ENCODE results near the gene ALAS2.
A peak's percentile ranks its signal among the peaks of the same experiment; 100 is the strongest.
"Not testable (repeated sequence)": the region's sequence is repeated elsewhere in the genome, so short reads cannot be mapped to it uniquely, and the experiment has no call there.

ALAS2 gene

GRCh38 chrX:55030271-55031205 lies at the start of gene ALAS2:
ALAS2 (minus strand) TSS chrX:55030977; CDS start chrX:55026000, 4,977 bp downstream.
- DNase-seq: no peak

DNA sequence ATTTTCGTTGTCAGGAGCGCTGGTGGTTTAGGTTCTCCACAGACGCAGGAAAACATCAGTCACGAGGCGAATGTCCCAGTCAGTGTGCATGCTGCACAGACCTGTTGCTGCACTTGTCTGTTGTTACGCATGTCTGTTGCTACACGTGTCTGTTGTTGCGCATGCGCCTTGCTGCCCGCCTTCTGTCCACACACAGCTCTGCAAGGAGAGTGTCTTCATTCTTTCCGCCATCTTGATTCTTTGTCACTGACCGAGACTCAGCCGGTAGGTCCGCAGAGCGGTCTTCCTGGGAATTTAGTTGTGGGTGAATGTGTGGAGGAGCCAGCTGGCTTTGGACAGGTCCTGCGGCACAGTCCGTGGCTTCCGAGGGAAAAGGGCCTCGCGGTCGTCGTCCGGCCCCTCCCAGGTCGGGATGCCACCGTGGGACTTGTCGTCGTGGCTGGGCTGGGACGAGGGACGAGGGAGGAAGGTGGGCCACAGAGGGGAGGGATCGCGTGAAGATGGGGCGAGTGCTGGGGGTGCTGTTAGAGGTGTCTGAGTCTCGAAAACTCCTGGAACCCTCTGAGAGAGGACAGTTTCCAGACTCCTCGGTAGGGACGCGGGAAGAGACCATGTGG lies 44.2 kb upstream of the ALAS2 start, which contains the start of gene PAGE2B:
TSS of gene PAGE2B (plus strand) at position 180 of the 617 bp plus-strand sequence. CDS start 1,012 bp downstream, outside the sequence.
- DNase-seq: no peak

- no peak for DNase-seq
Measured at GRCh38 chrX:55072286-55072685, 41.5 kb upstream of the ALAS2 start.

- not testable (repeated sequence) for DNase-seq
Measured at GRCh38 chrX:55067180-55067579, 36.4 kb upstream of the ALAS2 start.

GRCh38 chrX:55057675-55058249 lies 27.0 kb upstream of the ALAS2 start:
- peak in 4 of 6 experiments; percentile 2 to 38 (median 15) for DNase-seq

DNA sequence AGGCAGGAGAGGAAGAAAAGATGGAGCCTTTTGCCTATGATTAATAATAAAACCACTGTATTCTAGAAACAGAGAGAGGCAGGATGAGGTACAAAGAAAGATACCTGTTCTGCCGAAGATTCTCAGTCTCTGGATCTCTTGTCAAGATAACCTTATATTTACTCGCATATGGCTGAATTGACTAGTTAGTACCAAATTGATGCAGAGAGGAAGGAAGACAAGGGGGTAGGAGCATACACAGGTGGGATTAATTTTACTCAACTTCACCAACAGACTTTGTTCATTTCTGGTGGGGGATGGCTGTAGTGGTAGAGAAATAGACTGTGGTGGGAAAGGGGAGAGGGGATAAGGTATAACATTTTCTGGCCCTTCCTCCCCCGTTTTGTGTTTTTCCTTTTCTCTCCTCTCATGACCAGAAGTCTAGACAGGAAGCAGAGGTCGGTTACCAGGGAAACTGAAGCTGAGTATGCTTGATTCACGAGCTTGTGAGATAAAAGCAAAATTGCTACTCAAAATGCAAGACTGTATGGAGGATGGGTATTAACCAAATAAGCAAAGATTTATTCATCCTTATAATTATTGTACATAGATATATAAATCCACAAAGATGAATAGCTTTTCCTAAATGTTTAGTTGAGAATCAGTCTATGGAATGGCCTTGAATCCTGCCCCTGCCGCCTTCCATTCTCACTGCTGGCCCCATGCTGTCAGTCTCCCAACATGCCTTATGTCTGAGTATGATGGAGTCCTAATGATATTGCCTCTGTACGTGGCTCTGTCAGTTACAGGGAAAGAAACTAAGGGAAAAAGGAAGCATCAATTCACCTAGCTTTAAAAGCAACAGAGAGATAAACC lies 26.3 kb upstream of the ALAS2 start:
- peak in 5 of 6 experiments; percentile 26 to 61 (median 35) for DNase-seq

GRCh38 chrX:55050599-55050998 lies 19.8 kb upstream of the ALAS2 start:
- not testable (repeated sequence) for DNase-seq

DNA sequence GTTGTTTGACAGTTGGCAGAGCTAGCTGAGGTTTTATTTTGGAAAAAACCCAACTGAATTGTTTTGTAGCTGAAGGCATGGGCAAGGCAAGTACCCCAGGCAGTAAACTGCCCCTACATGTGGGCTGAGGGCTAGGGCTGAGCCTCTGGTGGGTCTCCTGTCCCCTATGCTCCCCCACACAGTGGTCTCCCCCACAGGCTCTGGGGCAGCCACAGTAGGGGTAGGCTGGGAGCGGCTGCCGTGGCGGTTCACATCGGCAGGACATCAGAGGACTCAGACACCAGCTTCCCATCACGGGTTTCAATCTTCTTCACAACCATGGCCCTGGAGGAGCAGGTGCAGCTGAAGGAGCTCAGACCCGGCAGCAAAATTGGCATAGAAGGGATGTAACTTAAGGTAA lies 10.7 kb upstream of the ALAS2 start:
- no peak for DNase-seq

DNA sequence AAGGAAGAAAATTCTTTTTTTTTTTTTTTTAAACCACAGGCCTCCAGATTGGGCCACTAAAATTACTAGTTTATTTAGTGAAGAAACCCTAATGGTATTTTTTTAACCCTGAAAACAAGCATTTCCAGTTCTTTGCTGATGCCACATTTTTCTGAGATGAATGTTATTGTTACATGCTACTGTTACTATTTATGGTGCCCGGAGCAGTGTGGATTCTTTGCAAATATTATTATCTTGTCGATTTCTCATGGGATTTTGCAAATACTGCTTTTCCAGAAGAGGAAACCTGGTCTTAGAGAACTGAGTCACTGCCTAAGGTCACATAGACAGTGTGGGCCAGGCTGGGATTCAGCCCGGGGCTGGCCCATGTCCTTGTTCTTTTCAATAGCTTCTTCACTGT lies 8.7 kb upstream of the ALAS2 start:
- no peak for DNase-seq

GRCh38 chrX:55033429-55033828 lies 2.7 kb upstream of the ALAS2 start:
- DNase-seq: no peak

- DNase-seq: no peak
Measured at GRCh38 chrX:55029291-55029690, 1.5 kb downstream of the ALAS2 start.

DNA sequence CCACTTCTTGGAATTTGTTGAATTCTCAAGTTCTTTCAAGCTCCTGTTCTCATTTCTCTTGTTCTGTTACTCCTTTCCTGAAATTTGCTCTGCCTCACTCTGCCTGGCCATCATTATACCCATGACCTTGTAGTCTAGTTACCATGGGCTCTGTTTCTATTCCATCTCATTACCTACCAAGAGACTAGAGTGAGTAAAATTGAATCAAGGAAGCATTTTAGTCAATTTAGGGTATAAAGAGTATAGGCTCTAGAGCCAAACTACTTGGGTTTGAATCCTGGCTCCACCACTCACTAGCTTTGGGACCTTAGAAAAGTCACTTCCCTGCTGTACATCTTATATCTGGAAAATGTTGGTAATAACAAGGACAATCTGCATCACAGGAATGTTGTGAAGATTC lies 2.2 kb downstream of the ALAS2 start:
- no peak for DNase-seq

DNA sequence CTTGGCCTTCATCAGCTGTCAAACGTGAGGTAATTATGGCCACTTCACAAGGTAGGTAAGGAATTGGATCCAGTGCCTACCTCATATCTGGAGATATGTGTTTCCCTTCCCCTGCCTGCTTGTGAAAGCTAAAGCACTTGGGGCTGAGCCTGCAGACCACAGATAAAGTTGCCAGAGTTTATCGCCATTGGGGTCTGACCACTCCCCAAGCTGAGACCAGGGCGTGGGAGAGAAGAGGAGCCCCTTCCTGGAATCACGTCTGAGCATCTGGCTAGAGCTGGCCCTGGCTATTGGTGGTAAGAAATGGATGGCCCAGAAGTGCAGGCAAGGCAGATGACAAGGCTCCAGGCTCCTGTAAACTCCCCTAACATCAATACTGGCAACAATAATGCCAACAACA lies 2.7 kb downstream of the ALAS2 start:
- DNase-seq: no peak

DNA sequence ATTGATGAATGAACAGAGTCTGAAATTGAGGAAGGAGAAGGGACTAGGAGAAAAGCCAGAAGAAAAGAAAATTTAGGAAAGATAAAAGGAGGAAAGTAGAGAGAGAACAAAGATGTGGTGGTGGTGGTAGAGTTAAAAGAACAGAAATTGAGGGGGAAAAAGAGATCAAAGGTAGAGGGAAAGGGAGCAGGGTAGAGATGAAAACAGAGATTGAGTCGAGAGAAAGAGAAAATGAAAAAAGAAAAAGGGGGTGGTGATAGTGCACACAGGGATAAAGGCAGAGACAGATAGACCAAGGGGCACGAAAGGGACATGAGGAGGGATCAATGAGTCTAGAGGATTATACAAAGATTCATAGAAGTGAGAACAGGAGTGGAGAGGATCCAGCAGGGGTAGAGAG lies 3.9 kb downstream of the ALAS2 start:
- DNase-seq: no peak

DNA sequence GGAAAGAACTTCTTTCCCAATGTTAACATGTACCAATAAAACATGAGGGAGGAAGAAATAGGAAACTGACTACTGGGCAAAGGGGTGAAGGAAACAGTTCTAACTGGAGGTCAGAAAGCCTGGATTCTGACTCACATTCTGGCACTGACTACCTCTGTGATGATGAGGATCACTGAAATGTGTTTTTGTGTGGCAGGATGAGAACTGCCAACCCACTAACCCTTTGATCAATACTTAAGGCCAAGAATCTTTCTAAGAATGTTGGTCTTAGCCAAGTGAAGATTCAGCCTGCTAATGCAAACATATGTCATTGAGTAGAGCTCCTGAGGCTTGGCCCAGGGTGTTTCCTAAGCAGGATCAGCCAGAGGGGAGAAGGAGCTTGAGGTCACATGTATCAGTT lies 4.6 kb downstream of the ALAS2 start:
- DNase-seq: no peak

DNA sequence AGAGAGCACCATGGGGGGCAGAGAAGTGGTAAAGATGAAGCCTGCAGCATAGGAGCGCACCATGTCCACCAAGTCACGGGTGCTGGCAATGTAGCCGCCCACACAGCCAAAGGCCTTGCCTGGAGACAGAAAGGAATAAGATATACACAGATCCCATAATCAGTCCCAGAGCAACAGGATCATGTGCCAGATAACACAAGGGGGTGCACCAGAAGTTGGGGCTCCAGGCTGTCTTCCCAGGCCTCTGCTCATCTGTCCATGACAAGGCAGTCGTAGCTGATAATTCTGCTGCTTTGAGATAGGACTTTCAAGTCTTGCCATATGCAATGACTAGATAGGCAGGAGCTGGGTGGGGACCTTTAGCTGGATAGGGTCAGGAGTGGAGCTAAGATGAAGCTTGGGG lies 15.9 kb downstream of the ALAS2 start:
- DNase-seq: no peak

DNA sequence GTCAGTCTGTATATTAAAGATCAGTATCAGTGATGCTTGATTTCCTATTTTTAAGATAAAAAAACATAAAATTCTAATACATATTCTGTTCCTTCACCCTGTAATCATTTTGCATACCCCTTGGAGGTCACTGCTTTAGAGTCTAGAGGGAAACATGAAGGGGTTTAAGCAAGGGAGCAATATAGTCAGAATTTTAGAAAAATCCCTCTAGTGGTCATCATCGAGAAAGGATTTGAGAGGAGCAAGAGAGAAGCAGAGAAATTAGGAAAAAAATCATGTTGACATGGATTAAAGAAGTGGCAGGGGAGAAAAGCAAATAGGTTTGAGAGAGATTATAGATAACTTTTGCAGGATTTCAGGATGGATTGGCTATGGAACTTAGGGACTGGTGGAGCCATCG lies 19.5 kb downstream of the ALAS2 start:
- peak in 1 of 6 experiments; percentile 15 for DNase-seq

DNA sequence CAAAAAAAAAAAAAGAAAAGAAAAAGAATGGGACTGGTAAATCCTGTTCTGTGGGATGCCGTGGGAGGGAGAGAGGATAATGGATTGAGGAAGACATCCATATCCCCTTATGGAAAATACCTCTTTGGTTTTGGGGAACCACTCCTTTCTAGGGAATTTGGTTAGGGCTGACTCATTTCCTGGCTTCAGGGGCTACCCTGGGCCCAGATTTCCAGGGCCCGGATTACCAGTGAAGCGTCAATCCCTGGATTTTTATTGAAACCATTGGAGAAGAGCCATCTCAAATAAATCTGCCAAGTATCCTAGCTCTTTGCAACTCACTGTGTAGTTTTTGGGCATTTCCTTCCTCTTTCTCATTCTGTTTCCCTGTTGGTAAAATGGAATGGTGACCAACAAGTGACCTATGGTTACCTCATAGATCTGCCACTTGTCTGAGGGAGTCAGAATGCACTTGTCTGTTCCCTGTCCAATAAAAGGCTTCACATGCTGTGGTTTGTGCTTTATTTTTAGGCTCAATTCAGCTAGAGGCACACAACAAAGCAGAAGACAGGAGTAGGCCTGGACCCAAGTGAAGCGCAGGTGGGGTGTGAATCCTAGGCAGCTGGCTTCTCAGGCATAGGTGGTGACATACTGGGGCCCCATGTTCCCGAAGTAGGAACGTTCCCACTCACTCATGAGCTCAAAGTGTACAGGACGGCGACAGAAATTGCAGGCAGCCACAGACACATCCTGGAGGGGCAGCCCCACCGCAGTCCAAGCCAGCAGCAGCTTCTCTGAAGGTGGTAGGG lies 22.0 kb downstream of the ALAS2 start:
- peak in 1 of 6 experiments; percentile 2 for DNase-seq

GRCh38 chrX:55007656-55008055 lies 23.1 kb downstream of the ALAS2 start:
- DNase-seq: no peak

DNA sequence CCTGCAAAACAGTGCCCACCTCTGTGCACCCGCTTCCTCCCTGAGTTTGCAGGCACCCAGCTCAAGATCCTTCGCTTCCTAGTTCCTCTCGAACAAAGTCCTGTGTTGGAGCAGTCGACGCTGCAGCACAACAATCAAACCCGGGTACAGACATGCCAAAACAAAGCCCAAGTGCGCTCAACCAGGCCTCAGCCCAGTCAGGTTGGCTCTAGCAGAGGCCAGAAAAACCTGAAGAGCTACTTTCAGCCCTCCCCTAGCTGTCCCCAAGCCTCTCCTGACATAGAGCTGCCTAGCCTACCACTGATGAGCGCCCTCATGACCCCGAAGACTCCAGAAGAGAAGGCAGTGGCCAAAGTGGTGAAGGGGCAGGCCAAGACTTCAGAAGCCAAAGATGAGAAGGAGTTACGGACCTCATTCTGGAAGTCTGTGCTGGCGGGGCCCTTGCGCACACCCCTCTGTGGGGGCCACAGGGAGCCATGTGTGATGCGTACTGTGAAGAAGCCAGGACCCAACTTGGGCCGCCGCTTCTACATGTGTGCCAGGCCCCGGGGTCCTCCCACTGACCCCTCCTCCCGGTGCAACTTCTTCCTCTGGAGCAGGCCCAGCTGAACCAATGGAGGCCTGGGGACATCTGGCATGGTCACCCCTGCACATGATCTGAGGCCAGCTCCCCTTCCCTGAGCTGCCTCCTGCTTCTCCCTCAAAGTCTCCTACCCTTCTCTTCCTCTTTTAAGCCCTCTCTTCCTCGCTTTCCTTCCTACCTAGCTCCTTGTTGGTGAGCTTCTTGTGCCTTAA lies 23.8 kb downstream of the ALAS2 start:
- DNase-seq: no peak

GRCh38 chrX:55005256-55005655 lies 25.5 kb downstream of the ALAS2 start:
- no peak for DNase-seq

Data from stimulated activated naive CD4-positive, alpha-beta T cell (primary cell).